Natural killer cell (primary cell): Measurements from ENCODE around the gene UBC. TPM values are rescaled to one million over a fixed set of nuclear protein-coding genes. Genes with fewer than 3 reads are reported as not detected.

ENCODE experiments used
- ATAC-seq, 3 donors: fragments of 150-1000 bp in 2 of 3; fragments of 200-7000 bp in 1 of 3; cut with Tn5 transposase; 1 replicate in 1 of 3; 2 replicates in 2 of 3; pipeline ENCODE4 v1.10.0; 2021; ENCODE audit warnings: mild to moderate bottlenecking in 2 of 3, moderate library complexity in 2 of 3
- DNase-seq, 2 donors: peaks; one replicate each; pipeline versions ENCODE4 v3.0.0 to v3.0.0-alpha.2; 2013 to 2021; ENCODE audit warnings: mixed read lengths in 1 of 2
- H3K27ac ChIP-seq: one replicate; pipeline ENCODE4 v1.5.1; 2013; ENCODE audit warnings: mild to moderate bottlenecking, low read length
- H3K27me3 ChIP-seq: one replicate; pipeline ENCODE4 v1.6.1; 2013; ENCODE audit warnings: low read length; ENCODE audit not compliant: control insufficient read depth, insufficient read depth
- H3K36me3 ChIP-seq: one replicate; pipeline ENCODE4 v1.6.1; 2013; ENCODE audit warnings: low read length; ENCODE audit not compliant: control insufficient read depth, insufficient read depth
- H3K4me1 ChIP-seq: one replicate; pipeline ENCODE4 v1.6.1; 2013; ENCODE audit warnings: low read length; ENCODE audit not compliant: control insufficient read depth, insufficient read depth
- H3K4me3 ChIP-seq: one replicate; pipeline ENCODE4 v1.5.1; 2013; ENCODE audit warnings: low read length
- H3K9me3 ChIP-seq: one replicate; pipeline ENCODE4 v1.6.1; 2013; ENCODE audit warnings: low read length; ENCODE audit not compliant: control insufficient read depth, insufficient read depth
- H3K27ac Mint-ChIP-seq, 2 donors: one replicate each; pipeline ENCODE4 v1.8.0; 2022; ENCODE audit warnings: mild to moderate bottlenecking in 2 of 2, mixed read lengths in 2 of 2, moderate library complexity in 1 of 2
- H3K27me3 Mint-ChIP-seq, 2 donors: one replicate each; pipeline ENCODE4 v1.8.0; 2022; ENCODE audit warnings: low read depth in 2 of 2, mixed read lengths in 2 of 2
- H3K36me3 Mint-ChIP-seq: one replicate; pipeline ENCODE4 v1.8.0; 2022; ENCODE audit warnings: mixed read lengths
- H3K4me1 Mint-ChIP-seq, 2 donors: one replicate each; pipeline ENCODE4 v1.8.0; 2022; ENCODE audit warnings: mixed read lengths in 2 of 2
- H3K4me3 Mint-ChIP-seq: one replicate; pipeline ENCODE4 v1.8.0; 2022; ENCODE audit warnings: mild to moderate bottlenecking, moderate library complexity, mixed read lengths
- H3K9me3 Mint-ChIP-seq, 2 donors: one replicate each; pipeline ENCODE4 v1.8.0; 2022; ENCODE audit warnings: mixed read lengths in 2 of 2
- WGBS: methylation state at CpG from one replicate; pipeline ENCODE4 v1.1.7; 2013; ENCODE audit warnings: missing lambda C conversion rate; ENCODE audit not compliant: insufficient coverage; 5-methylcytosine and 5-hydroxymethylcytosine counted together
- intact Hi-C: fragments of 100-400 bp; cut with micrococcal nuclease; formaldehyde crosslinking; loops from one replicate; pipeline ENCODE4 v1.14.2; 2022
- total RNA-seq, 4 donors: library from RNA; stranded (reverse); fragments of 120-200 nt in 1 of 4; gene quantifications; one replicate each; pipeline versions ENCODE4 v1.2.3 to v1.2.4, GENCODE V29; 2013 to 2022
- TF ChIP-seq, protein P1 (sequence below): fragments of 200-600 bp; IDR thresholded peaks from one replicate; pipeline ENCODE4 v1.8.0; 2022; ENCODE audit warnings: antibody characterized with exemption

UBC gene
- total RNA-seq, 3 donors from 2014 or later (not counting 1 experiment from before 2014, with no cell fraction given), result 1,276 to 1,737 (median 1,334) TPM

DNA sequence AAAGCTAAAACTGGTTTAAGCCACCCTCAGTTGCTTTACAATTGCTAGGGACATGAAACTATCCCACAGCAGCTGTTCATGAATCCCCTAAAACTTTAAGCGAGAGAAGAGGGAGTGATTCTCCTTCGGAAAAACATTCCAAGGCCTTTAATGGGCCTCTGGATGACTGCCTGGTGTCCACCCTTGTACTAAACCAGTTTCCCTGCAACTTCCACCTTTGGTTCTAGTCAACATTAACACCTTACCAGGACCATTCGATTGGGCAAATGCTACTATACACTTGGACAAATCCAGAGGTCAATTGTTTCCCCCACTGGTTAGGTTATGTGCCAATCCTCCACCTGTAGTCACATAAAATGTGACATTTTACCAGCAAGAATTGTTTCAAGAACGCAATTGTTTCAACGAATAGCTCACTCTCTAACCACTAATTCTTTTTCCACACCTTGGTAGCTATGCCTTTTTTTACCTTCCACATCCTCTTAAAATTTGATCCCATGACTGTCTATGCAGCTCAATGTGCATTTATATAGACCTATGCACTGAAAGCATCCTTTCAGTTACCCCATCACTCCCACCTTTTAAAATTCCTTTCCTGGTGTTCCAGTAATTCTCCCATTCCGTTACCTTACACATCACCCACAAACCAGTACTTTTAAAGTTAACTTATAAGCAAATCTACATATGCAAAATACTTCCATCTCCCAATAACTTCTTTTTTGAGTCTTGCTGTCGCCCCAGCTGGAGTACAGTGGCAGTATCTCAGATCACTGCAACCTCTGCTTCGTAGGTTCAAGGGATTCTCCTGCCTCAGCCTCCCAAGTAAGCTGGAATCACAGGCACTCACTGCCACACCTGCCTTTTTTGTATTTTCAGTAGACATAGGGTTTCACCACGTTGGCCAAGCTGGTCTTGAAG, 3.6 kb downstream of the UBC start:
- no peak for ATAC-seq
- peak in 1 of 2 donors; percentile 46 for DNase-seq
- Histone ChIP-seq H3K27ac (no peak overlapping the region), H3K27me3 (no peaks in the 10 kb centered on the region), H3K4me3 (no peak overlapping the region), H3K9me3 (no peaks in the 10 kb centered on the region), H3K4me1 (peaks cover 23% of the 10 kb centered on the region), H3K36me3 (peaks cover 23% of the 10 kb centered on the region)
- whole genome bisulfite sequencing, result 84% methylated on average over 9 of the region's 9 CpGs
- H3K9me3 Mint-ChIP-seq, result no peaks in the 10 kb centered on the region
- TF ChIP-seq, protein P1, sequence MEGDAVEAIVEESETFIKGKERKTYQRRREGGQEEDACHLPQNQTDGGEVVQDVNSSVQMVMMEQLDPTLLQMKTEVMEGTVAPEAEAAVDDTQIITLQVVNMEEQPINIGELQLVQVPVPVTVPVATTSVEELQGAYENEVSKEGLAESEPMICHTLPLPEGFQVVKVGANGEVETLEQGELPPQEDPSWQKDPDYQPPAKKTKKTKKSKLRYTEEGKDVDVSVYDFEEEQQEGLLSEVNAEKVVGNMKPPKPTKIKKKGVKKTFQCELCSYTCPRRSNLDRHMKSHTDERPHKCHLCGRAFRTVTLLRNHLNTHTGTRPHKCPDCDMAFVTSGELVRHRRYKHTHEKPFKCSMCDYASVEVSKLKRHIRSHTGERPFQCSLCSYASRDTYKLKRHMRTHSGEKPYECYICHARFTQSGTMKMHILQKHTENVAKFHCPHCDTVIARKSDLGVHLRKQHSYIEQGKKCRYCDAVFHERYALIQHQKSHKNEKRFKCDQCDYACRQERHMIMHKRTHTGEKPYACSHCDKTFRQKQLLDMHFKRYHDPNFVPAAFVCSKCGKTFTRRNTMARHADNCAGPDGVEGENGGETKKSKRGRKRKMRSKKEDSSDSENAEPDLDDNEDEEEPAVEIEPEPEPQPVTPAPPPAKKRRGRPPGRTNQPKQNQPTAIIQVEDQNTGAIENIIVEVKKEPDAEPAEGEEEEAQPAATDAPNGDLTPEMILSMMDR, result no peak
- no peaks in the 10 kb centered on the region for H3K27me3 Mint-ChIP-seq
- H3K27ac Mint-ChIP-seq, result peak overlapping the region; percentile 75 to 82
- peaks cover 59 to 62% of the 10 kb centered on the region in 2 donors for H3K4me1 Mint-ChIP-seq
- H3K4me3 Mint-ChIP-seq, result peak overlapping the region; percentile 63
- H3K36me3 Mint-ChIP-seq, result peaks cover 29% of the 10 kb centered on the region
- intact Hi-C loops, result no loop called here

DNA sequence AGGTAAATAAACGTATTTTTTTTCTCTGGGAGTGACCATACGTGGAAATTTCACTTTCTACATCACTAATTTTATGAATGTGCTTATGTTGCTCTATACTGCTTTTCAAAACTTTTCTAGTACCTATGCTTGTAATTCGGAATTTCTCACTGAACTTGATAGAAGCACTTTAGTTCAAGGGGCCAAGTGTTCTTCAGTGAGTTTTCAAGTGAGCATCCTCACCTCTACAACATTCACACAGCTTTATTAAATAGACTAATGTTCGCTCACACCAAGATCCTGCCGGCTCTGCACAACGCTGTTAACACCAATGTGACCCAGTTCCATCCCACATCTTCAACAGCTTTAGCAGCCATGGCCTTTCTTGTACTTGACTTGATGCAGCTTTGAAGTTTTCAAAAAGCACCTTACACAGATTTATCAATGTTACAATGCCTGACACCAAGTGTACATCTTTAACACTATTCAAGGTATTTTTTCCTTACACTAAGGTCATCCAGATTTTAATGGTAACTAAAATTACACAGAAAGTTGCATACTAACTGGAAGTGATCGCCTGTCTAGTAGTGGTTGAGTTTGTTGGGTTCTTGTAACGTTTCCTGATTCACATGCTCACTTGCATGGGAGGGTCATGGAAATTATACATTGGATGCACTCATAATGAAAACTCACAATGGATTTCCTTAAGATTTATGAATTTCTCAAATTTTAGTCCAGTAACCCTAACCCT, 4.5 kb downstream of the UBC start:
- H3K4me1 ChIP-seq, result peaks cover 19% of the 10 kb centered on the region
- 78% methylated on average over 7 of the region's 8 CpGs for WGBS
- H3K4me1 Mint-ChIP-seq, result peaks cover 53 to 56% of the 10 kb centered on the region in 2 donors
- H3K27me3 ChIP-seq, result no peaks in the 10 kb centered on the region
- H3K27ac Mint-ChIP-seq, result peak overlapping the region; percentile 75 to 82
- H3K27ac ChIP-seq, result no peak overlapping the region
- H3K9me3 Mint-ChIP-seq, result no peaks in the 10 kb centered on the region
- no peak overlapping the region for H3K4me3 ChIP-seq
- H3K27me3 Mint-ChIP-seq, result no peaks in the 10 kb centered on the region
- no peaks in the 10 kb centered on the region for H3K9me3 ChIP-seq
- ATAC-seq (no peak), DNase-seq (no peak)
- H3K4me3 Mint-ChIP-seq, result peak overlapping the region; percentile 63
- intact Hi-C loops, result no loop called here
- TF ChIP-seq, protein P1, result no peak
- H3K36me3 ChIP-seq, result peaks cover 23% of the 10 kb centered on the region
- peaks cover 29% of the 10 kb centered on the region for H3K36me3 Mint-ChIP-seq

DNA sequence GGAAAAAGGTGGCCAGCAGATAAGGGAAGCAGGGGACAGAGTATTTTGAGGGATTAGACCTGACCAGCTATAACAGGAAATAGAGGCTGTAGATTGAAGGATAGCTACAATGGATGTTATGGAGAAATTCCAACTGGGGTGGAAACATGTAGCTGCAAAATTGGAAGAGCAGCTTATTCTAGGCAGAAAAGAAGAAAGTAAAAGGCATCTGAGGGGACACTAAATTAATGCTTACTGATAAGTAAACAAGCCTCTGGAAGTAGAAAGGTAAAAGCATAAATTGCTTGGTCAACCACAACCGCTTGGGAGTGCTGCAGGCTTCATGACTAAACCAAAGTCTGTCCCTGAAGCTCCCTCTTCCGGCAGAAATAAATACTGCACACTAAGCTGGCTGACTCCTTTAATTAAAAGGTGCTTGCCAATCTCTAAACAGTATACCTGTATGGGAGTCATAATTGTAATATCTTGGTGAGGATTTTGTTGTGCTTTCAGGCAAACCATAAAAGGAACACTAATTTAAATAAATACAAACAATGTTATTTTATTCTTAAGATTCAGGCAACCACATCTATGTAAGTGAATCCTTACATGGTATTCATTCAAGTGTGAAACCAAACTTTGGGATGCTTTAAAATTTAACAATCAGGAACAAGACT, 7.7 kb downstream of the UBC start:
- WGBS, result 0% methylated on average over 2 of the region's 2 CpGs
- Histone ChIP-seq H3K27ac (no peak overlapping the region), H3K4me1 (peaks cover 7% of the 10 kb centered on the region), H3K9me3 (no peaks in the 10 kb centered on the region), H3K4me3 (no peak overlapping the region), H3K36me3 (peaks cover 15% of the 10 kb centered on the region), H3K27me3 (no peaks in the 10 kb centered on the region)
- Mint-ChIP-seq H3K36me3 (peaks cover 9% of the 10 kb centered on the region), H3K27ac (peak overlapping the region; percentile 37 to 71), H3K4me3 (peak overlapping the region; percentile 11), H3K4me1 (peaks cover 28 to 30% of the 10 kb centered on the region in 2 donors), H3K27me3 (no peaks in the 10 kb centered on the region), H3K9me3 (no peaks in the 10 kb centered on the region)
- TF ChIP-seq, protein P1, result peak; percentile 100
- intact Hi-C loops, result loop anchor here (1.0 to 2.0 kb wide), 3 partner anchors 8 to 34 kb away; partner anchors contain the start of gene UBC
- ATAC-seq (peak; percentile 88 to 95 (median 95)), DNase-seq (peak; percentile 73 to 96)
